Panc1 (cell line): ENCODE data around the gene PHRF1.

ENCODE experiments used
- POLR2AphosphoS5 ChIP-seq: IDR thresholded peaks from 2 replicates; pipeline ENCODE4 v1.6.1; 2012; ENCODE audit warnings: mild to moderate bottlenecking, low read depth, low read length, moderate library complexity
- SIN3A ChIP-seq: IDR thresholded peaks from 2 replicates; pipeline ENCODE4 v1.6.1; 2012; ENCODE audit warnings: low read depth, mild to moderate bottlenecking, low read length, moderate library complexity, borderline replicate concordance; ENCODE audit not compliant: insufficient read depth
- TF ChIP-seq, protein P1 (sequence below): fragments of 450-650 bp; IDR thresholded peaks from 2 replicates; pipeline ENCODE4 v1.5.1; 2017; ENCODE audit warnings: mild to moderate bottlenecking

GRCh38 chr11:630871-631270 is 54.6 kb downstream of the PHRF1 start:
- TF ChIP-seq, protein P1, sequence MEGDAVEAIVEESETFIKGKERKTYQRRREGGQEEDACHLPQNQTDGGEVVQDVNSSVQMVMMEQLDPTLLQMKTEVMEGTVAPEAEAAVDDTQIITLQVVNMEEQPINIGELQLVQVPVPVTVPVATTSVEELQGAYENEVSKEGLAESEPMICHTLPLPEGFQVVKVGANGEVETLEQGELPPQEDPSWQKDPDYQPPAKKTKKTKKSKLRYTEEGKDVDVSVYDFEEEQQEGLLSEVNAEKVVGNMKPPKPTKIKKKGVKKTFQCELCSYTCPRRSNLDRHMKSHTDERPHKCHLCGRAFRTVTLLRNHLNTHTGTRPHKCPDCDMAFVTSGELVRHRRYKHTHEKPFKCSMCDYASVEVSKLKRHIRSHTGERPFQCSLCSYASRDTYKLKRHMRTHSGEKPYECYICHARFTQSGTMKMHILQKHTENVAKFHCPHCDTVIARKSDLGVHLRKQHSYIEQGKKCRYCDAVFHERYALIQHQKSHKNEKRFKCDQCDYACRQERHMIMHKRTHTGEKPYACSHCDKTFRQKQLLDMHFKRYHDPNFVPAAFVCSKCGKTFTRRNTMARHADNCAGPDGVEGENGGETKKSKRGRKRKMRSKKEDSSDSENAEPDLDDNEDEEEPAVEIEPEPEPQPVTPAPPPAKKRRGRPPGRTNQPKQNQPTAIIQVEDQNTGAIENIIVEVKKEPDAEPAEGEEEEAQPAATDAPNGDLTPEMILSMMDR, result no peak
- TF ChIP-seq POLR2AphosphoS5, result no peak
- no peak for TF ChIP-seq SIN3A
